Skin epidermis (tissue), 12 donors: Measurements from ENCODE around the gene CCT8L2.
"Not testable (repeated sequence)": the region's sequence is repeated elsewhere in the genome, so short reads cannot be mapped to it uniquely, and the experiment has no call there.

Experiments
- H3K27ac ChIP-seq, 21 experiments: fragments of 200-600 bp; sonication (generic) in 11 of 21; one replicate each; pipeline ENCODE4 v1.5.0; 2020; ENCODE audit warnings: mild to moderate bottlenecking in 3 of 21, inconsistent platforms in 2 of 21, moderate library complexity in 2 of 21
- H3K4me3 ChIP-seq, 7 experiments: fragments of 200-600 bp; sonication (generic) in 2 of 7; one replicate each; pipeline ENCODE4 v1.5.0; 2020; ENCODE audit warnings: inconsistent platforms in 2 of 7, mild to moderate bottlenecking in 2 of 7, moderate library complexity in 1 of 7

The CCT8L2 gene

DNA sequence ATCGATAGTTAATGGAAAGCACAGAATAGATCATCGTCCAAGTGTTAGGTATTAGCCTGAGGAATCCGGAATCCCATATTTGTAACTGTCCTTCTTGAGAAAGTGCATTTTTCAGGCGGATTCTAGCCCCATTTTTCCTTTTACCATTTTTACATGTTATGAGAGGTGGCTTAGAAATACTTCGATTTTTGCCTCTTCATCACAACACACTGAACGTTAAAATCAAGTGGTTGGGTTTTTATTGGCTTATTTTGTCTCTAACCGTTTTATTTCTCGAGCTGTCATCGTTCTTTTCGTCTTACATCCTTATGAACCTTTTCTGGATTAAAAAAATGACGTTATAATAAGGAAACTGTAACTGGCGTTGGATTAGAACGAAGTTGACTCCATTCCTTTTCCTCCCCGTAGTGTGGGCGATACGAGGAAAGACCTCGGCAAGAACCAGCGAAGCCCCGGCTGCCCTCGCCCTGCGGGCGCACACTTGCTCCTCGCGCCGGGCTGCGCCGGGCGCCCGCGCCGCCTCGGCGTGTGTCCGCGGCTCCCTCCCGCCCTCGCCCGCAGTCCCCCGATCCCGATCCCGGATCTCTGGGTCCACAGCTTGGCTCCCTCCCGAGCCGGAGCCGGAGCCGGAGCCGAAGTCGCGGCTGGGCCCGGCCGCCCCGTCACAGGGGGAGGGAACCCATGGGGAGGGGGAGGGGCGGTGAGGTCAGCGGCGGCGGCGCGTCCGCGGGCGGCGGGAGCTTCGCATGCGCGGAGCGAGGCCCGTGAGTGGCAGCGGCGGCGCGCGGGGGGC, 8.2 kb upstream of the CCT8L2 start:
- Histone ChIP-seq H3K4me3 (peak overlapping the region; percentile 11 to 43 (median 24)), H3K27ac (peak overlapping the region in 8 of 21 experiments; percentile 18 to 89 (median 56))

DNA sequence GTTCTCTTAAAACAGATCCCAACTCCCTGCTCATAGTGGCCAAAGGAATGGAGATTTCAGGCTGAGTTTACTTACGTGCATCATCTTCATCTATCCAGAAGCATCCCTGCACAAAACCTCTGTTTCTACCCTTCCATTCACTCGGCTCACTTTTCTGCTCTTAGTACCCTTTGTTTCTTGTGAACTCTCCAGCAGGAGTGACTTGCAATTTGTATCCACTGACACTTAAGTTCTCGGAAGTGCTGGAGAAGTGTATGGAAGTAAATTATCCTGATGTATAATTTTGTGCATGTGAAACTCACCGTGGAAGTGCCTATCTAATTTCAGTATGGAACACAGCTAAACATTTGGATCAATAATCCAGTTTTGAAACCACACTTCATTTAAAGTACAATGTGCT, 7.0 kb upstream of the CCT8L2 start:
- H3K4me3 ChIP-seq, H3K27ac ChIP-seq: not testable (repeated sequence)

DNA sequence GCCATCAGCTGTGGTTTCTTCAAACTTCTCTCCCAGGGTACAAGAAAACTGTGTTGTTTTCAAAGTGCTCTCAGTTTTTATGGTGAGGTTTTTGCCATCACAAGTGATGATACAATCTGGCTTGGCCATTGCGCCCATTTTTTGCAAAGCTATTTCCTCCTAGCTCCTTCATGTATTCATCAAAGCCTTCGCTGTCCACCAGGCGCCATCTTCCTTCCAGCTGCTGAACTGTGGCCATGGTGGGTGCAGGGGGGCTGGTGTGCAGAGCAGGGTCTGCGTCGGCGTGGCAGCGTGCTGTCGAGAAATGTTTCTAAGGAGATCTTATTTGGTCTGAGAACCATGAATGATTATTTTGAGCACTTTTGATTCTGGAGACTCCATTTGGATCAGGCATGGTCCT, 2.6 kb upstream of the CCT8L2 start:
- not testable (repeated sequence) for H3K27ac ChIP-seq, H3K4me3 ChIP-seq

DNA sequence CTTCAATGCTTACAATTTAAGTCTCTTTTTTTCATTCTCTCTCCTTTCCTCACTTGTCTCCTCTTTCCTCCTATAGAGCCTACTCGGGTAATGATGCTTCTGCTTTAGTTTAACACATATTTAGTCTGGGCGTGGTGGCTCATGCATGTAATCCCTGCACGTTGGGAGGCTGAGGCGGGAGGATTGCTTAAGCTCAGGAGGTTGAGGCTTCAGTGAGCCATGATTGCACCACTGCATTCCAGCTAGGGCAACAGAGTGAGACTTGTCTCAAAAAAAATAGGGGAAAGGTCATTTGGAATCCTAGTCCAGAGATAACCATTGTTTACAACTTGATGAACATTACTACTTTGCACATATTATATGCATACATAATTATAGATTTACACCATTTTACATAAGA, 1.4 kb upstream of the CCT8L2 start:
- Histone ChIP-seq H3K27ac (no peak overlapping the region), H3K4me3 (no peak overlapping the region)

DNA sequence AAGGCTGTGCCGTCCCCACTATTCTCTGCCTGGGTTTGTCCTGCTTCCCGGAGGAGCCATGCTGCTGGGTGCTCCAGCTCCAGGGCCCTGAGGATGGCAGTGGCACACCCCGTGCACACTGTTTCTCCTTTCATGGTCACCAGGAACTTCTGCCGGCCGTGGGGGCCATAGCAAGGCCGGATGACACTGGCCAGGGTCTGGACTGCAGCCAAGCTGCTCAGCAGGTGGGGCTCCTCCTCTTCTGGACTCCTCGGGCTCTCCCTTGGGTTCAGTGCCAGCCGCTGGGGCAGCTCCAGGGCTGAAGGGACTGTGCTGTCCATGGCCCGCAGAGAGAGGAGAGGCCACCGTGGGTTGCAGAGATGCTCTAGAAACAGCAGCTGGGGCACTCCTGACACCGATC, 379 bp downstream of the CCT8L2 start:
- not testable (repeated sequence) for H3K27ac ChIP-seq, H3K4me3 ChIP-seq

DNA sequence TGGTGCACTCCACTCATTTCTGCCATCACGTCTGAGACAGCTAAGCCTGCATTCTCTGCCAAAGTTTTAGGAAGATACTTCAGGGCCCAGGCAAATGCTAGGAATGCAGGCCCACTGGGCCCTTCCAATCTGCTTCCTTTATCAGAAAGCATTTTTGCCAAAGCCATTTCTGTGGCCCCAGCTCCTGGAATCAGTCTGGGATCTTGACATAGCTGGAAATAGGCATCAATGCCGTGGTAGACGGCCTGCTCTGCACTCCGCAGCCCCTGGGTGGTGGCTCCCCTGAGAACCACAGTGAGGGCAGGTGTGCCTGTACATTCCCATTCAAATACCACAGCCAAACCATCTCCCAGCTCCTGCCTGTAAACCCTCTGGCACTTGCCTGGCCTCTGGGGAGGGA, 1.5 kb downstream of the CCT8L2 start:
- not testable (repeated sequence) for H3K27ac ChIP-seq, H3K4me3 ChIP-seq

DNA sequence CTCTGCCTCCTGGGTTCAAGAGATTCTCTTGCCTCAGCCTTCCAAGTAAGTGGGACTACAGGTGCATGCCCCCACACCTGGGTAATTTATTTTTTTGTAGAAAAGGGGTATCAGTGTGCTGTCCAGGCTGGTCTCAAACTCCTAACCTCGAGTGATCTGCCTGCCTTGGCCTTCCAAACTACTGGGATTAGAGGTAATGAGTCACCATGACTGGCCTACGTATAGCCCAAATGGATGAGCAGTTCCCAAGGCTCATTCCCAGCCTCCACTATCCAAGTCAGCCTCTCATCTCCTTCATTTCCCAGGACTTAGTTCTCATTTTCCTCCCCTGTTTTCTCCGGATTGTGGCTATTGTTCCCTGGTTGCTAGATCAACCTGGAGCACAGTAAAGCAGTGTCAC, 5.6 kb downstream of the CCT8L2 start:
- Histone ChIP-seq H3K27ac (no peak overlapping the region), H3K4me3 (no peak overlapping the region)

DNA sequence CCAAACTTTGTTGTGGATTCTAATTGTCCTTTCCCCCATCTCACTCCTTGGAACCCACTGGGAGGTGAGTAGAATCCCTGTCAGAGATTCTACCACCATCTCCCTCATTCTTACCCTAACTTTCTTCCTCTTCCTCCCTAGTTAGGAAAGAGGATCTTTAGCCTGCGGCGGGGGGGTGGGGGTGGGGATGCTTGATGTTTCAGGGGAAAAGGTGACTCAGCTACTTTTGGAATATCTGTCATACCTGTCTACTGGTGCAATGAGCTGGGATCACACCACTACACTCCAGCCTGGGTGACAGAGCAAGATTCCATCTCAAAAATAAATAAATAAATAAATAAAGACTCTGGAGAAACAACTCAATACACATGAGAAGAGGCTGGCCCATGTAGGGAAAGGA, 6.4 kb downstream of the CCT8L2 start:
- Histone ChIP-seq H3K4me3 (no peak overlapping the region), H3K27ac (no peak overlapping the region)

DNA sequence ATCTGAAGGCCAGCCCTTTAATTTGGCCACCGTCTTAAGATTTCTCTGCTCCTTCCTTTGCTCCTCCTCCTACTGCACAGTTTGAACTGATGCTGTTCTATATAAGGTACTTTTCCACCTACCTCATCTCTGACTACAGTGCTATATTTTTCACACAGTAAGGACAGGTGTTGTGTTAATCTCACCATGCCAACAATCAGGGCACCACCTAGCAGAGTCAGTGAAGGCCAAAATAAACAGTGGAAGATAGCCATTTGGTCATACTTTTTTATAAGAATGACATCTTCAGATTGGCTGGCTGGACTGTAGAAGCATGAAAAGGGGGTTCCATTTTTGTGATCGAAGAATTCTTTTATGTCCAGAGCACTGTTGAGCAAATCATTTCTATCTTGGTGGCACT, 11.7 kb downstream of the CCT8L2 start:
- H3K27ac ChIP-seq, H3K4me3 ChIP-seq: not testable (repeated sequence)

DNA sequence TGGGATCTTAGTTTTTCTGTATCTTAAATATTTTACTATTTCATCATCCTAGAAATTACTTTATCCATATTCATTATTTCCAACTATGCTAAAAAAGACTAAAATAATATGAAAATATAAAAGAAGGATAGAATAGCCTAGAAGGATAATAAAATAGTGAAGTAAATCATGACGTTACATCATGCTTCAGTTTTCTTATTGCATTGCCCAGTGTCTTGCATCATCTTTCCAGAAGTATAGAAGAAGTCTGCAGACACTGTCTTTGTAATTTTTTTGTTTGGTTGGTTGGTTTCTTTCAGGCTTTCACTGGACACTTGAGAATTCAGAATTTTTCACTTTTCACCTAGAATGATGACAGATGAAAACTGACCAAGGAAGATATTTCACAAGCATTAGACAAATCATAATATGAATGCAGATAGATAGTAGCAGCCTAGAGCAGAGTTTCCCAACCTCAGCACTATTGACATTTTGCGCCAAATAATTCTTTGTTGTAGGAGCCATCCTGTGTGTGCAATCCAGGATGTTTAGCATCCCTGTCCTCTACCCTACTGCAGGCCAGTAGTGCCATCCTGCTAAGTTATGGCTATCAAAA, 23.3 kb downstream of the CCT8L2 start:
- H3K4me3 ChIP-seq, H3K27ac ChIP-seq: not testable (repeated sequence)

DNA sequence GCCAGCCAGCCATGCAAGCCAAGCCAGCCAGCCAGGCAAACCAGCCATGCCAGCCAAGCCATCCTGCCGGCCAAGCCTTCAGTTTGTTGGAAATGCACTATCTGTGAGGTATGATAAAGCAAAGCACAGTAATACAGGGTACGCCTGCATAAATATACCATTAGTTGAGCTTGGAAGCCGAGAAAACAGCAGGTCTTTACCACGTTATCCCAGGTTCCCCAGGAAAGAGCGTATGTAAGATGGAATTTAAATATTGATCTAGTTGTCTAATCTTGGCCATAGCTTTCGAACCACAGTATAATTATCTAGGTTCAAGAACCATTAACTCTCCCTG, 24.2 kb downstream of the CCT8L2 start:
- no peak overlapping the region for H3K4me3 ChIP-seq
- no peak overlapping the region for H3K27ac ChIP-seq

DNA sequence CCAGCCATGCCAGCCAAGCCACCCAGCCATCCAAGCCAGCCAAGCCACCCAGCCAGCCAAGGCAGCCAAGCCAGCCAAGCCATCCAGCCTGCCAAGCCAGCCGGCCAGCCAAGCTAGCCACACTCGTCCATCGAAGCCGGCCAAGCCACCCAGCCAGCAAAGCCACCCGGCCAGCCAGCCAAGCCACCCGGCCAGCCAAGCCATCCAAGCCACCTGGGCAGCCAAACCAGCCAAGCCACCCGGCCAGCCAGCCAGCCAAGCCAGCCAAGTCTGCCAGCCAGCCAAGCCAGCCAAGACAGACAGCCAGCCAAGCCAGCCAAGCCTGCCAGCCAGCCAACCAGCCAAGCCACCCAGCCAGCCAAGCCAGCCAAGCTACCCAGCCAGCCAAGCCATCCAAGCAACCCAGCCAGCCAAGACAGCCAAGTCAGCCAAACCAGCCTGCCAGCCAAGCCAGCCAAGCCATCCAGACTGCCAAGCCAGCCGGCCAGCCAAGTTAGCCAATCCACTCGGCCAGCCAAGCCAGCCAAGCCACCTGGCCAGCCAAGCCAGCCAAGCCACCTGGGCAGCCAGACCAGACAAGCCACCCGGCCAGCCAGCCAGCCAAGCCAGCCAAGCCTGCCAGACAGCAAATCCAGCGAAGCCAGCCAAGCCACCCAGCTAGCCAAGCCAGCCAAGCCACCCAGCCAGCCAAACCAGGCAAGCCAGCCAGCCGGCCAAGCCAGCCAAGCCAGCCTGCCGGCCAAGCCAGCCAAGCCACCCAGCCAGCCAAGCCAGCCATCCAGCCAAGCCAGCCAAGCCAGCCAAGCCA, 24.8 kb downstream of the CCT8L2 start:
- H3K27ac ChIP-seq, H3K4me3 ChIP-seq: not testable (repeated sequence)

DNA sequence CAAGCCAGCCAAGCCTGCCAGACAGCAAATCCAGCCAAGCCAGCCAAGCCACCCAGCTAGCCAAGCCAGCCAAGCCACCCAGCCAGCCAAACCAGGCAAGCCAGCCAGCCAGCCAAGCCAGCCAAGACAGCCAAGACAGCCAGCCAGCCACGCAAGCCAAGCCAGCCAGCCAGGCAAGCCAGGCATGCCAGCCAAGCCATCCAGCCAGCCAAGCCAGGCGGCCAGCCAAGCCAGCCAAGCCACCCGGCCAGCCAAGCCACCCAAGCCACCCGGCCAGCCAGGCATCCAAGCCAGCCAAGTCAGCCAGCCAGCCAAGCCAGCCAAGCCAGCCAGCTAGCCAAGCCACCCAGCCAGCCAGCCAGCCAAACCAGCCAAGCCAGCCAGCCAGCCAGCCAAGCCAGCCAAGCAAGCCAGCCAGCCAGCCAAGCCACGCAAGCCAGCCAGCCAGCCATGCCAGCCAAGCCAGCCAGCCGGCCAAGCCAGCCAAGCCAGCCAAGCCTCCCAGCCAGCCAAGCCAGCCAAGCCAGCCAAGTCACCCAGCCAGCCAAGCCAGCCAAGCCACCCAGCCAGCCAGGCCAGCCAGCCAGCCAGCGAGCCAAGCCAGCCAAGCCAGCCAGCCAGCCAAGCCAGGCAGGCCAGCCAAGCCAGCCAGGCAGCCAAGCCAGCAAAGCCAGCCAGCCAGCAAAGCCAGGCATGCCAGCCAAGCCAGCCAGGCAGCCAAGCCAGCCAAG, 26.0 kb downstream of the CCT8L2 start:
- not testable (repeated sequence) for H3K4me3 ChIP-seq

DNA sequence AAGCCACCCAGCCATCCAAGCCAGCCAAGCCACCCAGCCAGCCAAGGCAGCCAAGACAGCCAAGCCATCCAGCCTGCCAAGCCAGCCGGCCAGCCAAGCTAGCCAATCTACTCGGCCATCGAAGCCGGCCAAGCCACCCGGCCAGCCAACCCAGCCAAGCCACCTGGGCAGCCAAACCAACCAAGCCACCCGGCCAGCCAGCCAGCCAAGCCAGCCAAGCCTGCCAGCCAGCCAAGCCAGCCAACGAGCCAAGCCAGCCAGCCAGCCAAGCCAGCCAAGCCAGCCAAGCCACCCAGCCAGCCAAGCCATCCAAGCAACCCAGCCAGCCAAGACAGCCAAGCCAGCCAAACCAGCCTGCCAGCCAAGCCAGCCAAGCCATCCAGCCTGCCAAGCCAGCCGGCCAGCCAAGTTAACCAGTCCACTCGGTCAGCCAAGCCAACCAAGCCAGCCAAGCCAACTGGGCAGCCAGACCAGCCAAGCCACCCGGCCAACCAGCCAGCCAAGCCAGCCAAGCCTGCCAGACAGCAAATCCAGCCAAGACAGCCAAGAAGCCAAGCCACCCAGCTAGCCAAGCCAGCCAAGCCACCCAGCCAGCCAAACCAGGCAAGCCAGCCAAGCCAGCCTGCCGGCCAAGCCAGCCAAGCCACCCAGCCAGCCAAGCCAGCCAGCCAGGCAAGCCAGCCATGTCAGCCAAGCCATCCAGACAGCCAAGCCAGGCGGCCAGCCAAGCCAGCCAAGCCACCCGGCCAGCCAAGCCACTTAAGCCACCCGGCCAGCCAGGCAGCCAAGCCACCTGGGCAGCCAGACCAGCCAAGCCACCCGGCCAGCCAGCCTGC, 26.8 kb downstream of the CCT8L2 start:
- not testable (repeated sequence) for H3K4me3 ChIP-seq, H3K27ac ChIP-seq

More for the DNA sequence above, 26.0 kb downstream of the CCT8L2 start:
- not testable (repeated sequence) for H3K27ac ChIP-seq

DNA sequence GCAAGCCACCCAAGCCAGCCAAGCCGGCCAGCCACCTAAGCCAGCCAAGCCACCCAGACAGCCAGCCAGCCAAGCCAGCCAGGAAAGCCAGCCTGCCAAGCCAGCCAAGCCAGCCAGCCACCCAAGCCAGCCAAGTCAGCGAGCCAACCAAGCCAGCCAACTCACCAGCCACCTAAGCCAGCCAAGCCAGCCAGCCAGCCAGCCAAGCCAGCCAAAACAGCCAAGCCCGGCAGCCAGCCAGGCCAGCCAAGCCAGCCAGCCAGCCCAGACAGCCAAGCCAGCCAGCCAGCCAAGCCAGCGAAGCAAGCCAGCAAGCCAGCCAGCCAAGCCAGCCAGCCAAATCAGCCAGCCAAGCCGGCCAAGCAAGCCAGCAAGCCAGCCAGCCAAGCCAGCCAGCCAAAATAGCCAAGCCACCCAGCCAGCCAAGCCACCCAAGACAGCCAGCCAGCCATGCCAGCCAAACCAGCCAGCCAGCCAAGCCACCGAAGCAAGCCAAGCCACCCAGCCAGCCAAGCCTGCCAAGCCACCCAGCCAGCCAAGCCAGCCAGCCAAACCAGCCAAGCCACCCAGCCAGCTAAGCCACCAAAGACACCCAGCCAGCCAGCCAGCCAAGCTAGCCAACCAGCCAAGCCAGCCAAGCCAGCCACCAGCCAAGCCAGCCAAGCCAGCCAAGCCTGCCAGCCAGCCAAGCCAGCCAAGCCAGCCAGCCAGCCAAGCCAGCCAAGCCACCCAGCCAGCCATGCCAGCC, 27.6 kb downstream of the CCT8L2 start:
- not testable (repeated sequence) for H3K4me3 ChIP-seq, H3K27ac ChIP-seq

DNA sequence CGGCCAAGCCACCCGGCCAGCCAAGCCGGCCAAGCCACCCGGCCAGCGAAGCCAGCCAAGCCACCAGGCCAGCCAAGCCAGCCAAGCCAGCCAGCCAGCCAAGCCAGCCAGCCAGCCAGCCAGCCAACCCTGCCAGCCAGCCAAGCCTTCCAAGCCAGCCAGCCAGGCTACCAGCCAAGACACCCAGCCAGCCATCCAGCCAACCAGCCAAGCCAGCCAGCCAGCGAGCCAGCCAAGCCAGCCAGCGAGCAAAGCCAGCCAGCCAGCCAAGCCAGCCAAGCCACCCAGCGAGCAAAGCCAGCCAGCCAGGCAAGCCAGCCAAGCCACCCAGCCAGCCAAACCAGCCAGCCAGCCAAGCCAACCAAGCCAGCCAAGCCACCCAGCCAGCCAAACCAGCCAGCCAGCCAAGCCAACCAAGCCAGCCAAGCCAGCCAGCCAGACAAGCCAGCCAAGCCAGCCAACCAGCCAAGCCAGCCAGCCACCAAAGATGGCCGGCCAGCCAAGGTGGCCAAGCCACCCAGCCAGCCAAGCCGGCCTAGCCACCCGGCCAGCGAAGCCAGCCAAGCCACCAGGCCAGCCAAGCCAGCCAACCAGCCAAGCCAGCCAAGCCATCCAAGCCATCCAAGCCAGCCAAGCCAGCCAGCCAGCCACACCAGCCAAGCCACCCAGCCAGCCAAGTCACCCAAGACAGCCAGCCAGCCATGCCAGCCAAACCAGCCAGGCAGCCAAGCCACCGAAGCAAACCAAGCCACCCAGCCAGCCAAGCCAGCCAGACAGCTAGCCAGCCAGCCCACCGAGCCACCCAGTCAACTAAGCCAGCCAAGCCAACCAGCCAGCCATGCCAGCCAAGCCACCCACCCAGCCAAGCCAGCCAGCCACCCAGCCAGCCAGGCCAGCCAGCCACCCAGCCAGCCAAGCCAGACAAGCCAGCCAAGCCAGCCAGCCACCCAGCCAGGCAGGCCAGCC, 28.8 kb downstream of the CCT8L2 start:
- no peak overlapping the region for H3K27ac ChIP-seq
- H3K4me3 ChIP-seq: no peak overlapping the region

DNA sequence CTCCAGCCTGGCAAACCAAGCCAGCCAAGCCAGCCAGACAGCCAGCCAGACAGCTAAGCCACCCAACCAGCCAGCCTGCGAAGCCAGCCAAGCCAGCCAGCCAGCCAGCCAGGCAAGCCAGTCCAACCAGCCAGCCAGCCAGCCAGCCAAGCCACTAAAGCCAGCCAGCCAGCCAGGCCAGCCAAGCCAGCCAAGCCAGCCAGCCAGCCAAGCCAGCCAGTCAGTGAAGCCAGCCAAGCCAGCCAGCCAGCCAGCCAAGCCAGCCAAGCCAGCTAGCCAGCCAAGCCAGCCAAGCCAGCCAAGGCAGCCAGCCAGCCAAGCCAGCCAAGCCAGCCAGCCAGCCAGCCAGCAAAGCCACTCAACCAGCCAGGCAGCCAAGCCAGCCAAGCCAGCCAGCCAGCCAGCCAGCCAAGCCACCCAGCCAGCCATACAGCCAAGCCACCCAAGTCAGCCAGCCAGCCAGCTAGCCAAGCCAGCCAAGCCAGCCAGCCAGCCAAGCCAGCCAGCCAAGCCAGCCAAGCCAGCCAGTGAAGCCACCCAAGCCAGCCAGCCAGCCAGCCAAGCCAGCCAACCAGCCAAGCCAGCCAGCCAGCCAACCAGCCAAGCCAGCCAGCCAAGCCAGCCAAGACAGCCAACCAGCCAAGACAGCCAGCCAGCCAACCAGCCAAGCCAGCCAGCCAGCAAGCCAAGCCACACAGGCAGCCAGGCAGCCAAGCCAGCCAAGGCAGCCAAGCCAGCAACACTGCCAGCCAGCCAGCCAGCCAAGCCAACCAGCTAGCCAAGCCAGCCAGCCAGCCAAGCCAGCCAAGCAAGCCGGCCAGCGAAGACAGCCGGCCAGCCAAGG, 29.7 kb downstream of the CCT8L2 start:
- H3K4me3 ChIP-seq: no peak overlapping the region

More for the DNA sequence above, 29.7 kb downstream of the CCT8L2 start:
- no peak overlapping the region for H3K27ac ChIP-seq
